IMR-90 (cell line): ENCODE results near the gene ATP2B2. TPM values are rescaled to one million over a fixed set of nuclear protein-coding genes. Genes with fewer than 3 reads are reported as not detected.
A peak's percentile ranks its signal among the peaks of the same experiment; 100 is the strongest.

Experiments used
- ATAC-seq: fragments of 200-7000 bp; cut with Tn5 transposase; 2 replicates; pipeline ENCODE4 v1.9.1; 2020; ENCODE audit warnings: low read depth, mild to moderate bottlenecking, moderate library complexity
- BruUV-seq: library from RNA; stranded (reverse); fragments of 400-500 nt; replicated peaks from 2 replicates; lab custom pipeline; 2021; lab: Mats Ljungman, UMichigan
- CTCF ChIA-PET: fragments of 300-600 bp; formaldehyde crosslinking; extraction: SDS; loops from one replicate; lab custom pipeline; 2021; ENCODE audit warnings: antibody characterized with exemption; lab: Yijun Ruan, JAX
- POLR2A ChIA-PET: fragments of 300-600 bp; sonication (Branson Sonifier 250); formaldehyde crosslinking; loops from one replicate; lab custom pipeline; 2022; ENCODE audit warnings: antibody characterized with exemption; ENCODE audit not compliant: unreplicated experiment; lab: Charles Lee
- DNase-seq: peaks from one replicate; pipeline ENCODE4 v3.0.0; 2013
- H2AFZ ChIP-seq: replicated peaks from 2 replicates; pipeline ENCODE3; 2013; ENCODE audit warnings: low read length, mild to moderate bottlenecking; ENCODE audit not compliant: poor library complexity
- H2AK5ac ChIP-seq: 2 replicates; pipeline ENCODE4 v1.6.1; 2013; ENCODE audit warnings: low read depth, low read length, inconsistent platforms
- H2AK9ac ChIP-seq: replicated peaks from 2 replicates; pipeline ENCODE3; 2013; ENCODE audit warnings: mild to moderate bottlenecking, low read depth, low read length, moderate library complexity; ENCODE audit not compliant: poor library complexity
- H2BK120ac ChIP-seq: 2 replicates; pipeline ENCODE4 v1.6.1; 2013; ENCODE audit warnings: low read depth, low read length, inconsistent platforms
- H2BK15ac ChIP-seq: 3 replicates; pipeline ENCODE4 v1.6.1; 2013; ENCODE audit warnings: low read depth, low read length, inconsistent platforms
- H2BK20ac ChIP-seq: 2 replicates; pipeline ENCODE4 v1.6.1; 2013; ENCODE audit warnings: low read depth, mild to moderate bottlenecking, inconsistent platforms, low read length, moderate library complexity
- H2BK5ac ChIP-seq: 2 replicates; pipeline ENCODE4 v1.6.1; 2013; ENCODE audit warnings: mild to moderate bottlenecking, low read depth, low read length, inconsistent platforms; ENCODE audit not compliant: poor library complexity, severe bottlenecking
- H3K14ac ChIP-seq: replicated peaks from 2 replicates; pipeline ENCODE4 v1.6.1; 2013; ENCODE audit warnings: low read depth, low read length, inconsistent platforms
- H3K18ac ChIP-seq: 2 replicates; pipeline ENCODE4 v1.6.1; 2013; ENCODE audit warnings: low read depth, low read length, control low read depth
- H3K23ac ChIP-seq: 2 replicates; pipeline ENCODE4 v1.6.1; 2013; ENCODE audit warnings: low read depth, low read length, inconsistent platforms
- H3K27ac ChIP-seq: 2 replicates; pipeline ENCODE4 v1.5.1; 2013; ENCODE audit warnings: mild to moderate bottlenecking, control low read depth, low read length; ENCODE audit not compliant: insufficient read depth
- H3K27me3 ChIP-seq: 2 replicates; pipeline ENCODE4 v1.6.1; 2013; ENCODE audit warnings: low read length; ENCODE audit not compliant: control insufficient read depth, insufficient read depth
- H3K36me3 ChIP-seq: 2 replicates; pipeline ENCODE4 v1.6.1; 2013; ENCODE audit warnings: low read length, mixed read lengths; ENCODE audit not compliant: control insufficient read depth, insufficient read depth
- H3K4ac ChIP-seq: 2 replicates; pipeline ENCODE4 v1.6.1; 2013; ENCODE audit warnings: low read depth, low read length, inconsistent platforms
- H3K4me1 ChIP-seq: 2 replicates; pipeline ENCODE4 v1.6.1; 2013; ENCODE audit warnings: low read length, mixed read lengths; ENCODE audit not compliant: control insufficient read depth, insufficient read depth
- H3K4me2 ChIP-seq: 2 replicates; pipeline ENCODE4 v1.6.1; 2013; ENCODE audit warnings: low read depth, mild to moderate bottlenecking, control low read depth, low read length, moderate library complexity
- H3K4me3 ChIP-seq: 2 replicates; pipeline ENCODE4 v1.5.1; 2013; ENCODE audit warnings: low read depth, mild to moderate bottlenecking, control low read depth, low read length, moderate library complexity; ENCODE audit not compliant: insufficient read depth
- H3K56ac ChIP-seq: 2 replicates; pipeline ENCODE4 v1.6.1; 2013; ENCODE audit warnings: low read length, inconsistent platforms; ENCODE audit not compliant: insufficient read depth; ENCODE audit errors: extremely low read depth
- H3K79me1 ChIP-seq, 2 experiments: 2 replicates each; pipeline ENCODE4 v1.6.1; 2013; ENCODE audit warnings: low read length in 2 of 2, inconsistent platforms in 1 of 2, low read depth in 1 of 2
- H3K9ac ChIP-seq: 2 replicates; pipeline ENCODE4 v1.6.1; 2013; ENCODE audit warnings: low read depth, low read length, control low read depth
- H3K9me1 ChIP-seq: 2 replicates; pipeline ENCODE4 v1.6.1; 2013; ENCODE audit warnings: low read length, inconsistent platforms; ENCODE audit not compliant: insufficient read depth
- H3K9me3 ChIP-seq: 2 replicates; pipeline ENCODE4 v1.6.1; 2013; ENCODE audit warnings: low read length; ENCODE audit not compliant: control insufficient read depth, insufficient read depth
- H4K20me1 ChIP-seq: 2 replicates; pipeline ENCODE4 v1.6.1; 2013; ENCODE audit warnings: low read length, inconsistent platforms; ENCODE audit not compliant: insufficient read depth
- H4K5ac ChIP-seq: 2 replicates; pipeline ENCODE4 v1.6.1; 2013; ENCODE audit warnings: mild to moderate bottlenecking, low read depth, low read length, control low read depth
- H4K8ac ChIP-seq, 2 experiments: 2 replicates each; pipeline ENCODE4 v1.6.1; 2013; ENCODE audit warnings: low read depth in 2 of 2, low read length in 2 of 2, control low read depth in 1 of 2, inconsistent platforms in 1 of 2
- H4K91ac ChIP-seq: 2 replicates; pipeline ENCODE4 v1.6.1; 2013; ENCODE audit warnings: low read depth, low read length, inconsistent platforms; ENCODE audit not compliant: insufficient read depth
- BHLHE40 ChIP-seq: fragments of 150-350 bp; IDR thresholded peaks from 2 replicates; pipeline ENCODE4 v1.6.1; 2016; ENCODE audit warnings: mild to moderate bottlenecking, low read depth, low read length
- CEBPB ChIP-seq: IDR thresholded peaks from 2 replicates; pipeline ENCODE4 v1.6.1; 2012; ENCODE audit warnings: low read depth, low read length, improper control_type of control experiment
- CHD1 ChIP-seq: IDR thresholded peaks from 2 replicates; pipeline ENCODE4 v1.6.1; 2012; ENCODE audit warnings: low read depth, low read length, improper control_type of control experiment
- FOS ChIP-seq: fragments of 150-350 bp; IDR thresholded peaks from 2 replicates; pipeline ENCODE4 v1.6.1; 2016; ENCODE audit warnings: low read depth, low read length
- MAFK ChIP-seq: IDR thresholded peaks from 2 replicates; pipeline ENCODE4 v1.6.1; 2012; ENCODE audit warnings: low read depth, low read length, improper control_type of control experiment
- MAZ ChIP-seq: IDR thresholded peaks from 2 replicates; pipeline ENCODE4 v1.6.1; 2012; ENCODE audit warnings: low read depth, mild to moderate bottlenecking, low read length, improper control_type of control experiment, moderate library complexity, borderline replicate concordance
- MXI1 ChIP-seq: IDR thresholded peaks from 2 replicates; pipeline ENCODE4 v1.6.1; 2012; ENCODE audit warnings: low read depth, mild to moderate bottlenecking, low read length, moderate library complexity, borderline replicate concordance
- NFE2L2 ChIP-seq: fragments of 150-350 bp; IDR thresholded peaks from 2 replicates; pipeline ENCODE4 v1.6.1; 2016; ENCODE audit warnings: low read depth, mild to moderate bottlenecking, low read length
- POLR2A ChIP-seq: IDR thresholded peaks from 2 replicates; pipeline ENCODE4 v1.6.1; 2012; ENCODE audit warnings: mild to moderate bottlenecking, low read depth, low read length
- RAD21 ChIP-seq: IDR thresholded peaks from 2 replicates; pipeline ENCODE4 v1.6.1; 2012; ENCODE audit warnings: low read length, improper control_type of control experiment
- RCOR1 ChIP-seq: IDR thresholded peaks from 2 replicates; pipeline ENCODE4 v1.6.1; 2012; ENCODE audit warnings: mild to moderate bottlenecking, low read length, improper control_type of control experiment; ENCODE audit not compliant: insufficient replicate concordance
- RFX5 ChIP-seq: IDR thresholded peaks from 2 replicates; pipeline ENCODE4 v1.8.0; 2012; ENCODE audit warnings: low read depth, mild to moderate bottlenecking, low read length, moderate library complexity
- SMC3 ChIP-seq: fragments of 150-350 bp; IDR thresholded peaks from 2 replicates; pipeline ENCODE4 v1.6.1; 2016; ENCODE audit warnings: low read depth, mild to moderate bottlenecking, antibody characterized with exemption, low read length, moderate library complexity
- WGBS, 2 experiments: methylation state at CpG; one replicate each; pipeline versions ENCODE4 v1.1.5 to v1.1.7; 2013; ENCODE audit warnings: missing lambda C conversion rate in 2 of 2; ENCODE audit not compliant: insufficient read length in 1 of 2; ENCODE audit errors: extremely low coverage in 2 of 2; 5-methylcytosine and 5-hydroxymethylcytosine counted together
- dilution Hi-C: fragments of 300-500 bp; cut with HindIII; formaldehyde crosslinking; loops from one replicate; pipeline ENCODE4 v1.14.3; 2018; ENCODE audit warnings: low sequenced_read_pairs; ENCODE audit not compliant: unreplicated experiment
- in situ Hi-C: fragments of 300-500 bp; cut with MboI; formaldehyde crosslinking; loops from 3 replicates; pipeline ENCODE4 v1.14.3; 2019; ENCODE audit warnings: low sequenced_read_pairs, inconsistent platforms, mixed read lengths
- intact Hi-C: fragments of 100-400 bp; cut with micrococcal nuclease; formaldehyde crosslinking; loops from 2 replicates; pipeline ENCODE4 v1.10.0; 2022
- polyA plus RNA-seq, 3 experiments: library from polyadenylated mRNA; depleted of rRNA; stranded (reverse); fragments of >200 nt; gene quantifications; 2 replicates each; pipeline ENCODE4 v1.2.3, GENCODE V29; 2012; ENCODE audit warnings: low replicate concordance in 1 of 3
- total RNA-seq: library from RNA; depleted of rRNA; stranded (reverse); fragments of >200 nt; gene quantifications from 2 replicates; pipeline ENCODE4 v1.2.3, GENCODE V29; 2012
- TF ChIP-seq, protein P1 (sequence below): conservative IDR thresholded peaks from 2 replicates; pipeline ENCODE4 v1.5.1; 2012; ENCODE audit warnings: mild to moderate bottlenecking, low read depth, low read length, improper control_type of control experiment
- TF ChIP-seq, protein P2 (sequence below): fragments of 150-350 bp; IDR thresholded peaks from 2 replicates; pipeline ENCODE4 v1.6.1; 2017; ENCODE audit warnings: mild to moderate bottlenecking, antibody characterized with exemption, low read length, low read depth
- TF ChIP-seq, protein P3 (sequence below): fragments of 150-350 bp; IDR thresholded peaks from 2 replicates; pipeline ENCODE4 v1.6.1; 2016; ENCODE audit warnings: low read depth, mild to moderate bottlenecking, low read length, moderate library complexity, borderline replicate concordance

The ATP2B2 gene
- total and polyA plus RNA-seq, 2 of the 4 experiments (the other 2 are of a cell fraction), result under 0.01 to 0.02 TPM

DNA sequence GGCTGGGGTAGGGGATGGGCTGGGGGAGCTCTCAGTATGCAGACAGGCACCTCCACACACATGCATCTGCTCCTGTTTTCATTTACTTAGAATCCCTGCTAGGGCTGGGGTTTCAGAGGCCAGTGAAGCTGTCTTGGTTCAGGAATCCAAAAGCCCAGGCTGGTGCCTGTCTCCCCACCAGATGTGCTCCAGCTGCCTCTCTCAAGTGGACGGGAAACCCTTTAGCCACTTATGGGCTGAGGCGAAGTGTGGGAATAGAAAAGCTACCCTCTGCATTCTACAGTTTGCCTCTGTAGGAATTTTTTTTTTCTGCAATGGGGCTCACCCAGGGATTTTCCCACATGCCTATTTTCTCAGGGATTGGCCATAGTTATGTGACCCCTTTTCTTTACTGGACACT, 72.5 kb downstream of the ATP2B2 start:
- H2AFZ ChIP-seq, result no peak overlapping the region
- H2BK20ac ChIP-seq, result no peak overlapping the region

More for the DNA sequence above, 72.5 kb downstream of the ATP2B2 start:
- no peak overlapping the region for H3K4me2 ChIP-seq
- no peak overlapping the region for H3K18ac ChIP-seq
- peaks cover 13% of the 10 kb centered on the region for H3K9me1 ChIP-seq
- no peak overlapping the region for H3K4me3 ChIP-seq
- TF ChIP-seq RAD21, result no peak
- TF ChIP-seq CEBPB, result no peak
- no peak for TF ChIP-seq BHLHE40
- TF ChIP-seq FOS, result no peak
- TF ChIP-seq MXI1, result no peak
- TF ChIP-seq RCOR1, result no peak
- no peak for TF ChIP-seq SMC3
- TF ChIP-seq, protein P1, sequence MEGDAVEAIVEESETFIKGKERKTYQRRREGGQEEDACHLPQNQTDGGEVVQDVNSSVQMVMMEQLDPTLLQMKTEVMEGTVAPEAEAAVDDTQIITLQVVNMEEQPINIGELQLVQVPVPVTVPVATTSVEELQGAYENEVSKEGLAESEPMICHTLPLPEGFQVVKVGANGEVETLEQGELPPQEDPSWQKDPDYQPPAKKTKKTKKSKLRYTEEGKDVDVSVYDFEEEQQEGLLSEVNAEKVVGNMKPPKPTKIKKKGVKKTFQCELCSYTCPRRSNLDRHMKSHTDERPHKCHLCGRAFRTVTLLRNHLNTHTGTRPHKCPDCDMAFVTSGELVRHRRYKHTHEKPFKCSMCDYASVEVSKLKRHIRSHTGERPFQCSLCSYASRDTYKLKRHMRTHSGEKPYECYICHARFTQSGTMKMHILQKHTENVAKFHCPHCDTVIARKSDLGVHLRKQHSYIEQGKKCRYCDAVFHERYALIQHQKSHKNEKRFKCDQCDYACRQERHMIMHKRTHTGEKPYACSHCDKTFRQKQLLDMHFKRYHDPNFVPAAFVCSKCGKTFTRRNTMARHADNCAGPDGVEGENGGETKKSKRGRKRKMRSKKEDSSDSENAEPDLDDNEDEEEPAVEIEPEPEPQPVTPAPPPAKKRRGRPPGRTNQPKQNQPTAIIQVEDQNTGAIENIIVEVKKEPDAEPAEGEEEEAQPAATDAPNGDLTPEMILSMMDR, result no peak
- TF ChIP-seq MAFK, result no peak
- TF ChIP-seq, protein P2, sequence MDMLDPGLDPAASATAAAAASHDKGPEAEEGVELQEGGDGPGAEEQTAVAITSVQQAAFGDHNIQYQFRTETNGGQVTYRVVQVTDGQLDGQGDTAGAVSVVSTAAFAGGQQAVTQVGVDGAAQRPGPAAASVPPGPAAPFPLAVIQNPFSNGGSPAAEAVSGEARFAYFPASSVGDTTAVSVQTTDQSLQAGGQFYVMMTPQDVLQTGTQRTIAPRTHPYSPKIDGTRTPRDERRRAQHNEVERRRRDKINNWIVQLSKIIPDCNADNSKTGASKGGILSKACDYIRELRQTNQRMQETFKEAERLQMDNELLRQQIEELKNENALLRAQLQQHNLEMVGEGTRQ, result no peak
- TF ChIP-seq RFX5, result no peak
- TF ChIP-seq POLR2A, result no peak
- TF ChIP-seq MAZ, result no peak
- TF ChIP-seq, protein P3, sequence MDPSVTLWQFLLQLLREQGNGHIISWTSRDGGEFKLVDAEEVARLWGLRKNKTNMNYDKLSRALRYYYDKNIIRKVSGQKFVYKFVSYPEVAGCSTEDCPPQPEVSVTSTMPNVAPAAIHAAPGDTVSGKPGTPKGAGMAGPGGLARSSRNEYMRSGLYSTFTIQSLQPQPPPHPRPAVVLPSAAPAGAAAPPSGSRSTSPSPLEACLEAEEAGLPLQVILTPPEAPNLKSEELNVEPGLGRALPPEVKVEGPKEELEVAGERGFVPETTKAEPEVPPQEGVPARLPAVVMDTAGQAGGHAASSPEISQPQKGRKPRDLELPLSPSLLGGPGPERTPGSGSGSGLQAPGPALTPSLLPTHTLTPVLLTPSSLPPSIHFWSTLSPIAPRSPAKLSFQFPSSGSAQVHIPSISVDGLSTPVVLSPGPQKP, result no peak
- TF ChIP-seq NFE2L2, result no peak
- TF ChIP-seq CHD1, result no peak
- H3K79me1 ChIP-seq, result no peaks in the 10 kb centered on the region
- H3K27ac ChIP-seq, result no peak overlapping the region
- H2BK15ac ChIP-seq, result no peak overlapping the region
- POLR2A ChIA-PET, result no interaction called here
- no peak overlapping the region for H3K14ac ChIP-seq
- H2BK5ac ChIP-seq, result no peak overlapping the region
- dilution Hi-C loops (no loop called here), intact Hi-C loops (no loop called here), in situ Hi-C loops (no loop called here)
- no peaks in the 10 kb centered on the region for H4K20me1 ChIP-seq
- no peak overlapping the region for H3K9ac ChIP-seq
- no peaks in the 10 kb centered on the region for H3K9me3 ChIP-seq
- peaks cover 11% of the 10 kb centered on the region for H3K27me3 ChIP-seq
- H2AK5ac ChIP-seq, result no peak overlapping the region
- no peak for ATAC-seq
- no peak overlapping the region for H2AK9ac ChIP-seq
- H3K4ac ChIP-seq, result no peak overlapping the region
- H4K8ac ChIP-seq, result no peak overlapping the region
- peaks cover 8% of the 10 kb centered on the region for H3K4me1 ChIP-seq
- peak; percentile 21 for DNase-seq
- no peaks in the 10 kb centered on the region for H3K36me3 ChIP-seq
- CTCF ChIA-PET, result no interaction called here
- no peak overlapping the region for H3K56ac ChIP-seq
- H3K23ac ChIP-seq, result no peak overlapping the region
- no CpG with 5 or more reads among the region's 2 CpGs for WGBS, 2 experiments
- no TSS peak for BruUV-seq
- no peak overlapping the region for H4K91ac ChIP-seq
- H2BK120ac ChIP-seq, result no peak overlapping the region
- no peak overlapping the region for H4K5ac ChIP-seq
